PC-9 (cell line): ENCODE results near the gene CERS3. TPM values are rescaled to one million over a fixed set of nuclear protein-coding genes. Genes with fewer than 3 reads are reported as not detected.

ENCODE experiments used
- BruUV-seq: library from RNA; stranded (reverse); fragments of 400-500 nt; replicated peaks from 2 replicates; lab custom pipeline; 2021; lab: Mats Ljungman, UMichigan
- CTCF ChIA-PET: fragments of 300-600 bp; sonication (Branson Sonifier 250); formaldehyde crosslinking; loops from one replicate; lab custom pipeline; 2022; ENCODE audit warnings: antibody characterized with exemption; lab: Charles Lee
- POLR2A ChIA-PET: fragments of 300-600 bp; sonication (Branson Sonifier 250); formaldehyde crosslinking; loops from one replicate; lab custom pipeline; 2022; ENCODE audit warnings: antibody characterized with exemption; ENCODE audit not compliant: unreplicated experiment; lab: Charles Lee
- DNase-seq, 2 experiments: peaks; one replicate each; pipeline versions ENCODE4 v3.0.0 to v3.0.0-alpha.2; 2015 to 2022; ENCODE audit warnings: mixed read lengths in 1 of 2
- H2AFZ ChIP-seq: fragments of 200-600 bp; sonication (generic); 2 replicates; pipeline ENCODE4 v1.8.1; 2017; ENCODE audit warnings: antibody characterized with exemption
- H3F3A ChIP-seq: fragments of 200-600 bp; sonication (generic); 2 replicates; pipeline ENCODE4 v1.8.1; 2017; ENCODE audit warnings: antibody characterized with exemption, mild to moderate bottlenecking, low read depth; ENCODE audit not compliant: insufficient read depth
- H3K27ac ChIP-seq: fragments of 200-600 bp; sonication (generic); 2 replicates; pipeline ENCODE4 v1.6.1; 2016; ENCODE audit warnings: mixed run types
- H3K27me3 ChIP-seq: fragments of 200-600 bp; sonication (generic); 2 replicates; pipeline ENCODE4 v1.6.1; 2016; ENCODE audit warnings: low read depth, mixed run types; ENCODE audit not compliant: insufficient read depth
- H3K36me3 ChIP-seq: fragments of 200-600 bp; sonication (generic); 2 replicates; pipeline ENCODE4 v1.6.1; 2016; ENCODE audit warnings: low read depth, mixed run types
- H3K4me1 ChIP-seq: fragments of 200-600 bp; sonication (generic); replicated peaks from 2 replicates; pipeline ENCODE4 v1.6.1; 2016; ENCODE audit warnings: mixed run types; ENCODE audit not compliant: insufficient read depth
- H3K4me2 ChIP-seq: fragments of 200-600 bp; sonication (generic); 2 replicates; pipeline ENCODE4 v1.6.1; 2017; ENCODE audit warnings: mixed run types
- H3K4me3 ChIP-seq: fragments of 200-600 bp; sonication (generic); 2 replicates; pipeline ENCODE4 v1.6.1; 2016; ENCODE audit warnings: mixed run types
- H3K79me2 ChIP-seq: fragments of 200-600 bp; sonication (generic); 2 replicates; pipeline ENCODE4 v1.6.1; 2017; ENCODE audit warnings: low read depth, mixed run types
- H3K9me2 ChIP-seq: fragments of 200-600 bp; sonication (generic); 2 replicates; pipeline ENCODE4 v1.8.1; 2017; ENCODE audit warnings: mild to moderate bottlenecking; ENCODE audit not compliant: insufficient read depth
- H3K9me3 ChIP-seq: fragments of 200-600 bp; sonication (generic); 2 replicates; pipeline ENCODE4 v1.8.1; 2016; ENCODE audit warnings: low read depth; ENCODE audit not compliant: insufficient read depth
- H4K20me1 ChIP-seq: fragments of 200-600 bp; sonication (generic); 2 replicates; pipeline ENCODE4 v1.8.1; 2017; ENCODE audit not compliant: insufficient read depth
- EZH2 ChIP-seq: fragments of 200-600 bp; sonication (generic); IDR thresholded peaks from 2 replicates; pipeline ENCODE4 v1.8.0; 2017; ENCODE audit warnings: antibody characterized with exemption, low read depth
- intact Hi-C: fragments of 100-400 bp; cut with micrococcal nuclease; formaldehyde crosslinking; loops from one replicate; pipeline ENCODE4 v1.10.0; 2022; ENCODE audit not compliant: unreplicated experiment
- total RNA-seq: library from RNA; stranded (reverse); gene quantifications from 2 replicates; pipeline ENCODE4 v1.2.3, GENCODE V29; 2021
- TF ChIP-seq, protein P1 (sequence below): fragments of 200-600 bp; sonication (generic); conservative IDR thresholded peaks from 2 replicates; pipeline ENCODE4 v1.6.1; 2017; ENCODE audit warnings: mixed run types, antibody characterized with exemption, mild to moderate bottlenecking, moderate library complexity

Gene CERS3
- total RNA-seq, 1 experiment from 2014 or later: not detected

GRCh38 chr15:100350434-100351226 is 178.1 kb downstream of the CERS3 start:
- no peaks in the 10 kb centered on the region for H3K9me3 ChIP-seq
- peaks cover 12% of the 10 kb centered on the region; the same call in 1 of the 2 replicates for H3F3A ChIP-seq
- no peaks in the 10 kb centered on the region for H3K36me3 ChIP-seq
- H4K20me1 ChIP-seq: no peaks in the 10 kb centered on the region
- intact Hi-C loops: loop anchor here (1.0 to 5.0 kb wide), 4 partner anchors 33 to 658 kb away; partner anchors contain the start of genes ASB7 and LINS1
- H3K4me3 ChIP-seq: peak overlapping the region; percentile 63; the same call in 1 of the 2 replicates
- BruUV-seq: no TSS peak
- no peaks in the 10 kb centered on the region for H3K79me2 ChIP-seq
- peak; percentile 33 to 71 for DNase-seq
- H3K4me2 ChIP-seq: peak overlapping the region; percentile 84
- POLR2A ChIA-PET: interaction anchor here (0.6 kb wide), 1 partner anchor 513 kb away, joined by 6 read pairs; no protein-coding TSS in a partner anchor
- H3K9me2 ChIP-seq: no peaks in the 10 kb centered on the region
- peaks cover 7% of the 10 kb centered on the region; the same call in 1 of the 2 replicates for H3K27me3 ChIP-seq
- peak overlapping the region; percentile 51 for H3K27ac ChIP-seq
- H2AFZ ChIP-seq: peak overlapping the region; percentile 97; the same call in 1 of the 2 replicates
- TF ChIP-seq, protein P1, sequence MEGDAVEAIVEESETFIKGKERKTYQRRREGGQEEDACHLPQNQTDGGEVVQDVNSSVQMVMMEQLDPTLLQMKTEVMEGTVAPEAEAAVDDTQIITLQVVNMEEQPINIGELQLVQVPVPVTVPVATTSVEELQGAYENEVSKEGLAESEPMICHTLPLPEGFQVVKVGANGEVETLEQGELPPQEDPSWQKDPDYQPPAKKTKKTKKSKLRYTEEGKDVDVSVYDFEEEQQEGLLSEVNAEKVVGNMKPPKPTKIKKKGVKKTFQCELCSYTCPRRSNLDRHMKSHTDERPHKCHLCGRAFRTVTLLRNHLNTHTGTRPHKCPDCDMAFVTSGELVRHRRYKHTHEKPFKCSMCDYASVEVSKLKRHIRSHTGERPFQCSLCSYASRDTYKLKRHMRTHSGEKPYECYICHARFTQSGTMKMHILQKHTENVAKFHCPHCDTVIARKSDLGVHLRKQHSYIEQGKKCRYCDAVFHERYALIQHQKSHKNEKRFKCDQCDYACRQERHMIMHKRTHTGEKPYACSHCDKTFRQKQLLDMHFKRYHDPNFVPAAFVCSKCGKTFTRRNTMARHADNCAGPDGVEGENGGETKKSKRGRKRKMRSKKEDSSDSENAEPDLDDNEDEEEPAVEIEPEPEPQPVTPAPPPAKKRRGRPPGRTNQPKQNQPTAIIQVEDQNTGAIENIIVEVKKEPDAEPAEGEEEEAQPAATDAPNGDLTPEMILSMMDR: no peak
- no peak for TF ChIP-seq EZH2
- 0 out of 2 replicates have a peak, but pooled peaks cover 12% of the 10 kb centered on the region for H3K4me1 ChIP-seq
- CTCF ChIA-PET: interaction anchor here (0.6 to 1.5 kb wide), 6 partner anchors 8 to 422 kb away, joined by 3 to 5 read pairs (median 4); partner anchors contain the start of gene ADAMTS17

Other genes starting within 250 kb of the CERS3 start
- gene ADAMTS17, start 187.0 kb downstream of the CERS3 start, total RNA-seq: 2.0 and 3.2 TPM in 2 replicates
- gene LINS1, start 73.2 kb upstream of the CERS3 start, total RNA-seq: 7.0 and 10.9 TPM in 2 replicates
- 17.9 and 19.0 TPM in 2 replicates for gene ASB7, start 73.6 kb upstream of the CERS3 start, total RNA-seq